Panc1 (cell line): ENCODE results near the gene DOK6. TPM values are rescaled to one million over a fixed set of nuclear protein-coding genes. Genes with fewer than 3 reads are reported as not detected.

Experiments used
- ATAC-seq: fragments of 200-7000 bp; cut with Tn5 transposase; 2 replicates; pipeline ENCODE4 v1.9.1; 2020; ENCODE audit warnings: mild to moderate bottlenecking, moderate library complexity
- BruUV-seq: library from RNA; stranded (reverse); fragments of 400-500 nt; replicated peaks from 2 replicates; lab custom pipeline; 2021; lab: Mats Ljungman, UMichigan
- CTCF ChIA-PET: fragments of 300-600 bp; sonication (Branson Sonifier 250); formaldehyde crosslinking; loops from one replicate; lab custom pipeline; 2022; ENCODE audit warnings: antibody characterized with exemption; lab: Charles Lee
- POLR2A ChIA-PET: fragments of 300-600 bp; sonication (Branson Sonifier 250); formaldehyde crosslinking; loops from one replicate; lab custom pipeline; 2022; ENCODE audit warnings: antibody characterized with exemption; lab: Charles Lee
- DNase-seq: peaks from one replicate; pipeline ENCODE4 v3.0.0-alpha.2; 2010; ENCODE audit warnings: low read depth, low spot score
- H3K27ac ChIP-seq: 2 replicates; pipeline ENCODE4 v1.5.1; 2011; ENCODE audit warnings: mild to moderate bottlenecking, low read length, inconsistent platforms
- H3K27me3 ChIP-seq: fragments of 200-500 bp; sonication (Bioruptor generic); 2 replicates; pipeline ENCODE4 v1.6.0; 2014; ENCODE audit warnings: low read length, inconsistent platforms; ENCODE audit not compliant: control insufficient read depth, insufficient read depth
- H3K36me3 ChIP-seq: fragments of 200-500 bp; sonication (Bioruptor generic); 2 replicates; pipeline ENCODE4 v1.5.1; 2014; ENCODE audit warnings: inconsistent platforms, mild to moderate bottlenecking, low read length, moderate library complexity; ENCODE audit not compliant: control insufficient read depth, insufficient read depth
- H3K4me1 ChIP-seq: 2 replicates; pipeline ENCODE4 v1.5.1; 2011; ENCODE audit warnings: inconsistent platforms, mild to moderate bottlenecking, low read length, moderate library complexity; ENCODE audit not compliant: control insufficient read depth, insufficient read depth
- H3K4me3 ChIP-seq, 2 experiments: 2 replicates each; pipeline ENCODE4 v1.5.1; 2011 to 2012; ENCODE audit warnings: low read depth in 2 of 2, low read length in 2 of 2, mild to moderate bottlenecking in 2 of 2, inconsistent platforms in 1 of 2, moderate library complexity in 1 of 2
- H3K9me3 ChIP-seq: fragments of 200-500 bp; sonication (Bioruptor generic); 2 replicates; pipeline ENCODE4 v1.5.1; 2014; ENCODE audit warnings: low read depth, mild to moderate bottlenecking, inconsistent platforms, low read length, moderate library complexity; ENCODE audit not compliant: control insufficient read depth, insufficient read depth
- POLR2AphosphoS5 ChIP-seq: IDR thresholded peaks from 2 replicates; pipeline ENCODE4 v1.6.1; 2012; ENCODE audit warnings: mild to moderate bottlenecking, low read depth, low read length, moderate library complexity
- REST ChIP-seq, 2 experiments: IDR thresholded peaks; 2 replicates each; pipeline ENCODE4 v1.6.1; 2011 to 2012; ENCODE audit warnings: low read depth in 2 of 2, control low read depth in 1 of 2, low read length in 1 of 2, mild to moderate bottlenecking in 1 of 2, moderate library complexity in 1 of 2; ENCODE audit not compliant: insufficient read depth in 1 of 2
- SIN3A ChIP-seq: IDR thresholded peaks from 2 replicates; pipeline ENCODE4 v1.6.1; 2012; ENCODE audit warnings: low read depth, mild to moderate bottlenecking, low read length, moderate library complexity, borderline replicate concordance; ENCODE audit not compliant: insufficient read depth
- TCF7L2 ChIP-seq: IDR thresholded peaks from 2 replicates; pipeline ENCODE4 v1.6.1; 2011; ENCODE audit warnings: mild to moderate bottlenecking, low read depth, low read length, inconsistent platforms
- in situ Hi-C: cut with HindIII; loops from 2 replicates; pipeline ENCODE4 v1.10.0; 2016; ENCODE audit warnings: low sequenced_read_pairs, low pct_unique_long_range_greater_than_20kb
- intact Hi-C: fragments of 100-400 bp; cut with micrococcal nuclease; formaldehyde crosslinking; loops from one replicate; pipeline ENCODE4 v1.10.0; 2022; ENCODE audit not compliant: unreplicated experiment
- total RNA-seq: library from RNA; stranded (reverse); gene quantifications from one replicate; pipeline ENCODE4 v1.2.1, GENCODE V29; 2021; ENCODE audit not compliant: unreplicated experiment
- TF ChIP-seq, protein P1 (sequence below): fragments of 450-650 bp; IDR thresholded peaks from 2 replicates; pipeline ENCODE4 v1.5.1; 2017; ENCODE audit warnings: mild to moderate bottlenecking

DOK6 gene
- total RNA-seq, 1 experiment from 2014 or later: not detected

DNA sequence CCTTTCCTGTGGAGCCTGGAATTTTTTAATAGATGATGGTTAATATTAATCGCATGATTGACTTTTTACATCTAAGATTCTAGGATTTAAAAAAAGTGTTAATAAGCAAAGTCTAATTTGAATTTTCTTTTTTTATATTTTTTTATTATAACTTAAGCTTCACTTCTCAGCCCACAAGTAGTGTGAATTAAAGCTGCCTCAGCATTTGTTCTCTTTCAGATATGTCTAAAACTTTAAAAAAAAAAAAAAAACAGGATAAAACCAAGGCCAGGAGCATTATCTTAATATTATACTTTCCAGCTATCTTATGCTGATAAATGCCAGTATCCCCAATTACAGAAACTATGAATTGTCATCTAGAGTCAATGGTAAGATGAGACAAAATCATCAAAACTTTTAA lies 437.3 kb downstream of the DOK6 start:
- no peaks in the 10 kb centered on the region for H3K9me3 ChIP-seq
- TF ChIP-seq SIN3A (no peak), POLR2AphosphoS5 (no peak), TCF7L2 (no peak), REST (IDR thresholded peaks at IDR 0.05; ENCODE audit: insufficient read depth in 1 of 2, low read depth in 2 of 2, low read length in 1 of 2) (no peak)
- TF ChIP-seq, protein P1, sequence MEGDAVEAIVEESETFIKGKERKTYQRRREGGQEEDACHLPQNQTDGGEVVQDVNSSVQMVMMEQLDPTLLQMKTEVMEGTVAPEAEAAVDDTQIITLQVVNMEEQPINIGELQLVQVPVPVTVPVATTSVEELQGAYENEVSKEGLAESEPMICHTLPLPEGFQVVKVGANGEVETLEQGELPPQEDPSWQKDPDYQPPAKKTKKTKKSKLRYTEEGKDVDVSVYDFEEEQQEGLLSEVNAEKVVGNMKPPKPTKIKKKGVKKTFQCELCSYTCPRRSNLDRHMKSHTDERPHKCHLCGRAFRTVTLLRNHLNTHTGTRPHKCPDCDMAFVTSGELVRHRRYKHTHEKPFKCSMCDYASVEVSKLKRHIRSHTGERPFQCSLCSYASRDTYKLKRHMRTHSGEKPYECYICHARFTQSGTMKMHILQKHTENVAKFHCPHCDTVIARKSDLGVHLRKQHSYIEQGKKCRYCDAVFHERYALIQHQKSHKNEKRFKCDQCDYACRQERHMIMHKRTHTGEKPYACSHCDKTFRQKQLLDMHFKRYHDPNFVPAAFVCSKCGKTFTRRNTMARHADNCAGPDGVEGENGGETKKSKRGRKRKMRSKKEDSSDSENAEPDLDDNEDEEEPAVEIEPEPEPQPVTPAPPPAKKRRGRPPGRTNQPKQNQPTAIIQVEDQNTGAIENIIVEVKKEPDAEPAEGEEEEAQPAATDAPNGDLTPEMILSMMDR: no peak
- ChIA-PET POLR2A (interaction anchor here (0.5 kb wide), 1 partner anchor 336 kb away, joined by 3 read pairs; no protein-coding TSS in a partner anchor), CTCF (no interaction called here)
- no peak overlapping the region for H3K27ac ChIP-seq
- no peak for DNase-seq
- intact Hi-C loops: no loop called here
- no TSS peak for BruUV-seq
- H3K27me3 ChIP-seq: no peaks in the 10 kb centered on the region
- H3K4me1 ChIP-seq: no peaks in the 10 kb centered on the region
- no peak overlapping the region for H3K4me3 ChIP-seq
- ATAC-seq: no peak
- no peaks in the 10 kb centered on the region for H3K36me3 ChIP-seq
- in situ Hi-C loops: no loop called here

DNA sequence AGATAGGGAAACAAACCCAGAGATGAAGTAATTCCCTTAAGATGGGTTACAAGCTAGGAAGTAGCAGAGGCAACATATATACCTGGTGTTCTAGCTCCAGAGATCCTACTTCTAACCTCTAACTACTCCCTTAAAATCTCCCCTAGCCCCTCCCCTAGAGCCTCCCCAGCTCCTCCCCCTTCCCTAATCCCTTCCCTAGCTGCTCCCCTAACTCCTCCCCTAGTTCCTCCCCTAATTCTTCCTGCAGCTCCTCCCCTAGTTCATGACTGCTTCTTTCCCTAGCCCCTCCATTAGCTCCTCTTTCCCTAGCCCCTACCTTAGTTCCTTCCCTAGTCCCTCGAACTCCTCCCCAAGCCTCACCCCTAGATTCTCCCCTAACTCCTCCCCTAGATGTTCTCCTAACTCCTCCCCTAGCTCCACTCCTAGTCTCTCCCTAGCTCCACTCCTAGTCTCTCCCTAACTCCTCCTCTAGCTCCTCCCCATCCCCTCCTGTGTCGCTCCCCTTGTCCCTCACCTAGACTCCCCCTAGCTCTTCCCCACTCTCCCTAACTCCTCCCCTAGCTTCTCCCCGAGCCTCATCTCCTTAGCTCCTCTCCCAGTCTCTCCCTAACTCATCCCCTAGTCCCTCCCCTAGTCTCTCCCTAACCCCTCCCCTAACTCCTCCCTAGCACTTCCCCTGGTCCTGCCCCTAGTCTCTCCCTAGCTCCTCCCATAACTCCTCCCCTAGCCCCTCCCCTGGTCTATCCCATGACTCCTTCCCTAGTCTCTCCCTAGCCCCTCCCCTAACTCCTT lies 438.1 kb downstream of the DOK6 start:
- H3K4me1 ChIP-seq: no peaks in the 10 kb centered on the region
- CTCF ChIA-PET: no interaction called here
- BruUV-seq: no TSS peak
- no peaks in the 10 kb centered on the region for H3K27me3 ChIP-seq
- no peak overlapping the region for H3K4me3 ChIP-seq
- no peak for TF ChIP-seq REST (IDR thresholded peaks at IDR 0.05; ENCODE audit: insufficient read depth in 1 of 2, low read depth in 2 of 2, low read length in 1 of 2)
- no peak for TF ChIP-seq POLR2AphosphoS5
- no peak for TF ChIP-seq SIN3A
- TF ChIP-seq, protein P1: no peak
- TF ChIP-seq TCF7L2: no peak
- H3K27ac ChIP-seq: no peak overlapping the region
- DNase-seq (no peak), ATAC-seq (no peak)
- intact Hi-C loops: no loop called here
- H3K36me3 ChIP-seq: no peaks in the 10 kb centered on the region
- H3K9me3 ChIP-seq: no peaks in the 10 kb centered on the region
- POLR2A ChIA-PET: interaction anchor here (0.5 to 0.7 kb wide), 2 partner anchors 335 to 544 kb away, joined by 3 to 4 read pairs; no protein-coding TSS in a partner anchor
- in situ Hi-C loops: no loop called here
